ENCODE results near the gene CEBPG.

CEBPG gene

GRCh38 chr19:33339016-33339984 lies 34.2 kb upstream of the CEBPG start:
- no peak overlapping the region for H3K4me3 ChIP-seq (ENCODE audit: low read depth, low read length)
- no peak overlapping the region for H3K9ac ChIP-seq (ENCODE audit: low read length)
- H3K4me1 ChIP-seq (ENCODE audit: control insufficient read depth, insufficient read depth, low read length), result no peaks in the 10 kb centered on the region
- peaks cover 3% of the 10 kb centered on the region; the same call in 1 of the 2 replicates for H3K27me3 ChIP-seq (ENCODE audit: control insufficient read depth, insufficient read depth, low read length)
- H3K9me3 ChIP-seq (ENCODE audit: control insufficient read depth, insufficient read depth, low read depth, low read length), result no peaks in the 10 kb centered on the region
- H3K27ac ChIP-seq (ENCODE audit: low read depth, low read length), result no peak overlapping the region
- H3K36me3 ChIP-seq (ENCODE audit: control insufficient read depth, insufficient read depth, low read length), result no peaks in the 10 kb centered on the region

GRCh38 chr19:33340991-33341390 lies 32.5 kb upstream of the CEBPG start:
- no peak overlapping the region for H3K4me3 ChIP-seq (ENCODE audit: low read depth, low read length)
- H3K9ac ChIP-seq (ENCODE audit: low read length), result no peak overlapping the region
- peaks cover 3% of the 10 kb centered on the region; the same call in 1 of the 2 replicates for H3K27me3 ChIP-seq (ENCODE audit: control insufficient read depth, insufficient read depth, low read length)
- no peak overlapping the region for H3K27ac ChIP-seq (ENCODE audit: low read depth, low read length)
- no peaks in the 10 kb centered on the region for H3K36me3 ChIP-seq (ENCODE audit: control insufficient read depth, insufficient read depth, low read length)
- H3K4me1 ChIP-seq (ENCODE audit: control insufficient read depth, insufficient read depth, low read length), result no peaks in the 10 kb centered on the region
- no peaks in the 10 kb centered on the region for H3K9me3 ChIP-seq (ENCODE audit: control insufficient read depth, insufficient read depth, low read depth, low read length)

GRCh38 chr19:33343301-33343700 lies 30.2 kb upstream of the CEBPG start:
- Histone ChIP-seq H3K36me3 (ENCODE audit: control insufficient read depth, insufficient read depth, low read length) (no peaks in the 10 kb centered on the region), H3K9me3 (ENCODE audit: control insufficient read depth, insufficient read depth, low read depth, low read length) (no peaks in the 10 kb centered on the region), H3K9ac (ENCODE audit: low read length) (no peak overlapping the region), H3K27me3 (ENCODE audit: control insufficient read depth, insufficient read depth, low read length) (peaks cover 3% of the 10 kb centered on the region; the same call in 1 of the 2 replicates), H3K4me3 (ENCODE audit: low read depth, low read length) (no peak overlapping the region), H3K27ac (ENCODE audit: low read depth, low read length) (no peak overlapping the region), H3K4me1 (ENCODE audit: control insufficient read depth, insufficient read depth, low read length) (no peaks in the 10 kb centered on the region)

- H3K9me3 ChIP-seq (ENCODE audit: control insufficient read depth, insufficient read depth, low read depth, low read length), result no peaks in the 10 kb centered on the region
- H3K36me3 ChIP-seq (ENCODE audit: control insufficient read depth, insufficient read depth, low read length), result no peaks in the 10 kb centered on the region
- H3K4me3 ChIP-seq (ENCODE audit: low read depth, low read length), result no peak overlapping the region
- H3K27ac ChIP-seq (ENCODE audit: low read depth, low read length), result no peak overlapping the region
- H3K4me1 ChIP-seq (ENCODE audit: control insufficient read depth, insufficient read depth, low read length), result no peaks in the 10 kb centered on the region
- H3K9ac ChIP-seq (ENCODE audit: low read length), result no peak overlapping the region
- H3K27me3 ChIP-seq (ENCODE audit: control insufficient read depth, insufficient read depth, low read length), result peaks cover 3% of the 10 kb centered on the region; the same call in 1 of the 2 replicates
Measured at GRCh38 chr19:33343859-33344572, 29.5 kb upstream of the CEBPG start.

GRCh38 chr19:33344573-33344925 lies 29.0 kb upstream of the CEBPG start:
- H3K4me1 ChIP-seq (ENCODE audit: control insufficient read depth, insufficient read depth, low read length), result no peaks in the 10 kb centered on the region

GRCh38 chr19:33345163-33345562 lies 28.3 kb upstream of the CEBPG start:
- H3K27me3 ChIP-seq (ENCODE audit: control insufficient read depth, insufficient read depth, low read length), result peaks cover 3% of the 10 kb centered on the region; the same call in 1 of the 2 replicates
- H3K4me1 ChIP-seq (ENCODE audit: control insufficient read depth, insufficient read depth, low read length), result no peaks in the 10 kb centered on the region
- H3K9ac ChIP-seq (ENCODE audit: low read length), result no peak overlapping the region
- no peaks in the 10 kb centered on the region for H3K9me3 ChIP-seq (ENCODE audit: control insufficient read depth, insufficient read depth, low read depth, low read length)
- H3K36me3 ChIP-seq (ENCODE audit: control insufficient read depth, insufficient read depth, low read length), result no peaks in the 10 kb centered on the region
- no peak overlapping the region for H3K27ac ChIP-seq (ENCODE audit: low read depth, low read length)
- no peak overlapping the region for H3K4me3 ChIP-seq (ENCODE audit: low read depth, low read length)

More at GRCh38 chr19:33344573-33344925, 29.0 kb upstream of the CEBPG start:
- Histone ChIP-seq H3K9me3 (ENCODE audit: control insufficient read depth, insufficient read depth, low read depth, low read length) (no peaks in the 10 kb centered on the region), H3K27ac (ENCODE audit: low read depth, low read length) (no peak overlapping the region), H3K36me3 (ENCODE audit: control insufficient read depth, insufficient read depth, low read length) (no peaks in the 10 kb centered on the region), H3K27me3 (ENCODE audit: control insufficient read depth, insufficient read depth, low read length) (peaks cover 3% of the 10 kb centered on the region; the same call in 1 of the 2 replicates), H3K9ac (ENCODE audit: low read length) (no peak overlapping the region), H3K4me3 (ENCODE audit: low read depth, low read length) (no peak overlapping the region)

- no peaks in the 10 kb centered on the region for H3K36me3 ChIP-seq (ENCODE audit: control insufficient read depth, insufficient read depth, low read length)
- H3K4me1 ChIP-seq (ENCODE audit: control insufficient read depth, insufficient read depth, low read length), result no peaks in the 10 kb centered on the region
Measured at GRCh38 chr19:33346665-33347064, 26.8 kb upstream of the CEBPG start.

GRCh38 chr19:33347300-33347699 lies 26.2 kb upstream of the CEBPG start:
- H3K4me3 ChIP-seq (ENCODE audit: low read depth, low read length), result no peak overlapping the region
- H3K27me3 ChIP-seq (ENCODE audit: control insufficient read depth, insufficient read depth, low read length), result no peaks in the 10 kb centered on the region
- H3K36me3 ChIP-seq (ENCODE audit: control insufficient read depth, insufficient read depth, low read length), result no peaks in the 10 kb centered on the region
- H3K27ac ChIP-seq (ENCODE audit: low read depth, low read length), result no peak overlapping the region
- H3K4me1 ChIP-seq (ENCODE audit: control insufficient read depth, insufficient read depth, low read length), result no peaks in the 10 kb centered on the region
- H3K9ac ChIP-seq (ENCODE audit: low read length), result no peak overlapping the region
- no peaks in the 10 kb centered on the region for H3K9me3 ChIP-seq (ENCODE audit: control insufficient read depth, insufficient read depth, low read depth, low read length)

More at GRCh38 chr19:33346665-33347064, 26.8 kb upstream of the CEBPG start:
- no peaks in the 10 kb centered on the region for H3K9me3 ChIP-seq (ENCODE audit: control insufficient read depth, insufficient read depth, low read depth, low read length)
- no peak overlapping the region for H3K4me3 ChIP-seq (ENCODE audit: low read depth, low read length)
- H3K9ac ChIP-seq (ENCODE audit: low read length), result no peak overlapping the region
- H3K27me3 ChIP-seq (ENCODE audit: control insufficient read depth, insufficient read depth, low read length), result no peaks in the 10 kb centered on the region; the same call in 1 of the 2 replicates
- H3K27ac ChIP-seq (ENCODE audit: low read depth, low read length), result no peak overlapping the region

- Histone ChIP-seq H3K27me3 (ENCODE audit: control insufficient read depth, insufficient read depth, low read length) (no peaks in the 10 kb centered on the region), H3K9me3 (ENCODE audit: control insufficient read depth, insufficient read depth, low read depth, low read length) (no peaks in the 10 kb centered on the region), H3K36me3 (ENCODE audit: control insufficient read depth, insufficient read depth, low read length) (no peaks in the 10 kb centered on the region), H3K4me1 (ENCODE audit: control insufficient read depth, insufficient read depth, low read length) (no peaks in the 10 kb centered on the region), H3K27ac (ENCODE audit: low read depth, low read length) (no peak overlapping the region), H3K9ac (ENCODE audit: low read length) (no peak overlapping the region), H3K4me3 (ENCODE audit: low read depth, low read length) (no peak overlapping the region)
Measured at GRCh38 chr19:33348301-33349010, 25.1 kb upstream of the CEBPG start.

GRCh38 chr19:33349319-33350289 lies 23.9 kb upstream of the CEBPG start:
- Histone ChIP-seq H3K4me3 (ENCODE audit: low read depth, low read length) (no peak overlapping the region), H3K9ac (ENCODE audit: low read length) (no peak overlapping the region), H3K27me3 (ENCODE audit: control insufficient read depth, insufficient read depth, low read length) (no peaks in the 10 kb centered on the region), H3K36me3 (ENCODE audit: control insufficient read depth, insufficient read depth, low read length) (no peaks in the 10 kb centered on the region), H3K27ac (ENCODE audit: low read depth, low read length) (no peak overlapping the region), H3K9me3 (ENCODE audit: control insufficient read depth, insufficient read depth, low read depth, low read length) (no peaks in the 10 kb centered on the region), H3K4me1 (ENCODE audit: control insufficient read depth, insufficient read depth, low read length) (no peaks in the 10 kb centered on the region)

Measured in HUES6 (cell line).